Inferior parietal cortex (tissue), 1 donor: Measurements from ENCODE around the gene BICD1.

Source experiments
- DNase-seq: peaks from one replicate; pipeline ENCODE4 v3.0.0-alpha.2; 2016; ENCODE audit errors: extremely low spot score

The BICD1 gene

DNA sequence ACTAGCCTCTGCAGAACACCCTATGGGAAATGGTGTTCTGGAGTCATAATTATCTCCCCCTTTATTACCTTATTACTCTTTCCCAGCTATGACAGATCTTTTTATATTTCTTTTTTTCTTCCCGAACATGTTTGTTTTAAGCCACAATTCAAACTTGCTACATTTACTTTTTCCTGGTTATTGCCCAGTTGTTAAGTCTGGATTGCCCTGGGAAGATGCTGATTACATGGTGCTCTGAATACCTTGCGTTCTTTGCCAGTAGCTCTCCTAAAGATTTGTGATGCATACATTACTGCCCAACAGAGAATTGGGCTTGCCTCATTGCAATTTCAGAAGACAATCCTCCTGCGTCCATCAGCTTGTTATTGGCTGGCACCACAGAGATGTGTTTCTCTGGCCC, 174.5 kb downstream of the BICD1 start:
- no peak for DNase-seq

DNA sequence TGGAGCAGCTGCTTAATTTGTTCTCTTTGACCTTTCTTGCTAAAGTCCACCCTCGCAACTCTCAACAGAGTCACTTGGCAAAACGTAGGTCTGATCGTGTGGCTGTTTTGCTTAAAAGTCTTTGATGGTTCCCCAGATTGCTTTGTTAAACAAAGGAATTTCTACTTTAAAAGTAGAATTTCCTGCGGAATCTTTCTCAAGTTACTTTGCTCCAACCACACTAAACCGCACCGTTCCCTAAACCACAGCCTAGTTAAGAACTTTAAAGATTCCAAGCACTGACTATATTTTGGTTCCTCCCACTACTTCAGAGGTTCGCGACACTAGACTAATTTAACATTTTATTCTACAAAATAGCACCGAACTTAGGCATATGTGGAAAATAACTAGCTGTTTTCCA, 177.9 kb downstream of the BICD1 start:
- DNase-seq = no peak

DNA sequence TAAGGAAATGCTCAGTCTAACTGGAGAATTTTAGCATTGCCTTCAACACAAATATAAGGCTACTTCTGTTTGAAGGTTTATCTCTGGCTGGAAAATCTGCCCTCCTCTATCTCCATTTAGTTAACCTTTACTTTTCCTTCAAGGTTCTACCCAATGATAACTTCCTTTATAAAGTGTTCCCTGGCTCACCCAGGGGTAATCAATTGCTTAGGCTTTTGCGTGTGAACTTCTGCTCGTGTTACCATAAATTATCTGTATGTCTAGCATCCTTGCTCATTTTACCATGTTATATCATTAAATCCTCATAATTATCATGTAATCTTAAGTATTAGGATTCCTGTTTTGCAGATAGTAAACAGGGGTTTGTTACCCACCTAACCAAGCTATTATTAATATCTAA, 178.4 kb downstream of the BICD1 start:
- no peak for DNase-seq

DNA sequence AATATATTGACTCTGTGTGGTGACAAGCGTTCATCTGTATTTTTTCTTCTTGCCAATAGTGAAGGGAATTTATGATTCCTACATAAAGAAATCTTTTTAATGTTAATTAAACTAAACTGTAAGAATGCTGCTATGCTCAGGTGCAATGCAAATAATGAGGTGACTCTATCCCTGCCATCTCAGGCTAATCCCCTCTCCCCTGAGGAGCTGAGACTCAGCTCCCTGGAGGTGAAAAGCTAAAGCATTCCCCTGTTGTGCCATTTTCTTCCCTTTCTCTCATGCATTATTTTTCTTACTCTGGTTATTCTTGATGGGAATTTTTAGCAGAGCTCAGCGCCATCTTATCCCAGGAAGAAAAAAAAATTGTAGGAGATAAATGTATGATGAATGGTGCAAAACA, 178.8 kb downstream of the BICD1 start:
- DNase-seq = no peak

DNA sequence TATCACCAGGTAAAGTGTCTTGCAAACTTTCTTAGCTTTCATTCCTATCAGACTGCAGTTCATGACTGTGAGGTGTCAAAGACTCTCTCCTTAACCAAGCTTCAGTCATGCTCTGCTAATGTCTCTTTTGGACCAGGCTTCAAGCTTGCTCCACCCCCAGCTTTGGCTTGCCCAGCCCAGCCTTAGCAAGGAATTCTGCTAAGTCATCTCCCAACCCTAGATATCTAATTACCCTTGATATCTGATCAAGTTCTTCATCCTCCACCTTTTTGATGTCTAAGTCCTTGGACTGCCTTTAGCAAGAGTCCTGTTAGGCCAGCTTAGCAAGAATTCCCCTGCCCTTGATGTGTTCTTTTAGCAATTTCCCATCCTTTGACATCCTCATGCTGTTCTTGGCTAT, 183.8 kb downstream of the BICD1 start:
- no peak for DNase-seq

DNA sequence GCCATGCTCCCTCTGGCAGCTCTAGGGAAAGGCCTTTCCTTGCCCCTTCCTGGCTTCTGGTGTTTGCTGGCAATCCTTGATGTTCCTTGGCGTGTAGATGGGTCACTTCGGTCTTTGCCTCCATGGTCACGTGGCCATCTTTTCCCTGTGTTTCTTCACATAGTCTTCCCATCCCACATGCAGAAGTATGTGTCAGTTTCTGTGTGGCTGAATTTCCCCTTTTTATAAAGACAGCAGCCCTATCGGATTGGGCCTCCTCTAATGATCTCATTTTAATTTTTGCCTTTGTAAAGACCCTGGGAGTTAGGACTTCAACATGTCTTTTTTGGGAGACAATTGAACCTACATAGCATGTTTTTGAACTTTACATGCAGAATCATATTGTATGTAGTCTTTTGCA, 185.5 kb downstream of the BICD1 start:
- DNase-seq = no peak

DNA sequence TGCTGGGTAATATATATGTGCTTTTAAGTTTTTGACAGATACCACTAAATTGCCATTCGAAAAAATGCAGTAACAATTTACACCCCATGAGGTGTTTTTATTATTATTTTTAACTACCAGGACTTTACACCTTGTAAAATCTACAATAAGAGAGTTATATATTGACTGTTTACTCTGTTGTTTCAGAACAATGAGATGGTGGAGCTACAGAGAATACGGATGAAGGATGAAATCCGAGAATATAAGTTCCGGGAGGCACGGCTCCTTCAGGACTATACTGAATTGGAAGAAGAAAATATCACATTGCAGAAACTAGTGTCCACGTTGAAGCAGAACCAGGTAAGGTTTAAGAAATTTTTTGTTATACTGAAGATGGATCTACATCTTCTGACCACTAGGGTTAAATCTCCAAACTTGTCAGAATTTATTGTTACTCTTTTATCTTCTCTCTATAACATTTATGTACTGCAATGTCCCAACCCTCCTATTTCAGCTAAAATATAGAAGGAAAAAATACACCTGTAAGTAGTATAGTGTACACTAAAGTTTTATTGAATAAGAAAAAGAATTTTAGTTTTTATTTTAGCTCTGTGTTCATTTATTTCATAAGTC, 187.3 kb downstream of the BICD1 start:
- DNase-seq = no peak

DNA sequence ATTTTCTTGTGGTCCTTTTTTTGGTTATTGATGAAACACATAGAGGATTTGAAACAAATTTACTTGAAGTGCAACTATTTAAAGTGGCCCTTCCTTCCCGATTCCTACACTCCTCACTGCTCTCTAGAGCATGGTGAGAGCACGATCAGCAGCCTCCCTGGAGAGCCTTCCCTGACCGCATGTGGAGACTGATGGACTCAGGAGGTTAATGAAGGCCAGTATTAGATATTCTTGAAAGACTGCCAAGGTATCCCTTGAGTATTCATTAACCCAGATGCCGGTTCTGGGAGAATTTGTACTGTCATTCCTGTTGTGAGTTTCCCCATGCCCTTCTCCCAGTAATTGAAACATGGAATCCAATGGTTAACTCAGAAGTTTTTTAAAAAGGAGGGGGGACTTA, 189.9 kb downstream of the BICD1 start:
- no peak for DNase-seq

DNA sequence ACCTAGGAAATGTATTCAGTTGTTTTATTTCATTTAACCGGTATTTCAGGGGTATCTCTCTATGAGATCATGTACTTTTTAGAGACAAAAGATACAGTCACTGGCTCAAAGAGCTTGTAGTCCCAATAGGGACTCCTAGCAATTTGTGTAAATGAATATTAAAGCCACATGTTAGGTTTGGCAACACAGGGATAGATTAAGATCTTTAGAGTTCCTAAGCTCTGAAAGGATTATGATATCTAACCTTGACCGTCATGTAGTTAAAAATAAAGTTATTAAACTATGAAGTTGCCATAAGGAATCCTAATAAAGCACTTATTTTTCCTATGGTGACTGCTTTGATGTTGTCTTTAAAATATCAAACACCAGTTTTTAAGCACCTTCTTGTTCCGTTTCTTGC, 192.3 kb downstream of the BICD1 start:
- no peak for DNase-seq

DNA sequence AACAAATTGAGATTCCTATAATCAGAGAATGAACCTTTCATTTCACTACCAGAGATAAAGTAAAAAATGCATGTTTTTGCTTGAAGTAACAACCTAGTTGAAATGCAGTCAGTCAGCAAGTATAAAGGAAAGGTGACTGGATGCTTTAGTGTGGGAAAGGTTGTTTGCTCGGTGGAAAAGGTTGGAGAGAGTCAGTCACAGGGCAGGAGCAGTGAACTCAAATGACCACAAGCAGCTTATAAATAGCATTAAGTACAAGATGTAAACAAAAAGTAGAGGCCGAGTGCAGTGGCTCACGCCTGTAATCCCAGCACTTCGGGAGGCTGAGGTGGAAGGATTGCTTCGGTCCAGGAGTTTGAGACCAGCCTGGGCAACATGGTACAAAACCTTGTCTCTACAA, 194.6 kb downstream of the BICD1 start:
- no peak for DNase-seq

DNA sequence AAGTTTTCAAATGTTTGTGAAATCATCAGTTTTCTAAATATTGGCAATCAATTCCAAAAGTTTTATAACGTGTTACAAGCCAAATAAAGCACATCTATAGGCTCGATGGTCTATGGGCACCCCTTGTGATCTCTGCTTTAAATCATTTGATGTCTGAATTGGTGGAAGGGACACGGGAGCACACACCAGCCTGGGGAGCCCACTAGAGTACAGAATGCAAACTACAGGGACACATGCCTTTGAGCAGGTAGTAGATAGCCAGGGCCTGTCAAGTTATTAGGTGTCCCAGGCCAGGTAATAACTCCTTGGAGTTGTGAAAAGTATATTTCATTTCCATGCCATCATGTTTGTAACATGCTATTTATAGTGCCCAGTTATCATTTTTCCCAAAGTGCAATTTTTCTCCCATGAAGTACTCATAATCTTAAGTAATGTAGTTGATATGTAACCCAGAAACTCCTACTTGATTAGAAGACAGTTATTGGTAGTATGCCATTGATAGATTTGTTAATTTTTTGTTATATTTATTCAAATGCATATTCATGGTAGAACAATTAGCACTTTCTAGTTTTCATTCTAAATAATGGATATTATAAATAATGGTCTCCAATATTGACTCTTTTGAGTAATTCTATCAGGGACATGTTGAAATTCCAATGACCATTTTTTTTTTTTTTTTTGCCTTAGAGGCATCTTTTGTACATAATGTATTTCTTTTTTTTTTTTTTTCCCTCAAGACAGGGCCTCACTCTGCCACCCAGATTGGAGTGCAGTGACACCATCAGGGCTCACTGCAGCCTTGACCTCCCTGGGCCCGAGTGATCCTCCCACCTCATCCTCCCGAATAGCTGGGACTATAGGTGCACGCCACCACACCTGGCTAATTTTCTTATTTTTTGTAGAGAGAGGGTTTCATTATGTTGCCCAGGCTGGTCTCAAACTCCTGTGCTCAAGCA, 195.8 kb downstream of the BICD1 start:
- no peak for DNase-seq

DNA sequence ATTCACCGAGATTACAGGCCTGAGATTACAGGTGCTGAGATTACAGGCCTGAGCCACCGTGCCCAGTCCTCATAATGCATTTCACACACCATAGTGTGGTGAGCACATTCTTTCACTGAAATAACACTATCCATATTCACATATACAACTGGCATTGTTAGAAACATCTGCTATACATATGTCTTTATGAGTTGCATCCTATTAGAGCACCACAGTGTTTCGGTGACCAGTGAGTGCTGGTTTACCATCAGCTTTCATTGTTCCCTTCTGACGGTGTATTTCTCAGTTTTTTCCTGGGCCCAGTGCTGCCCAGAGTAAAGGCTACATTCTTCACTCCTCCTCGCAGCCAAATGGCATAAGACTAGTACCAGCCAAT, 196.5 kb downstream of the BICD1 start:
- no peak for DNase-seq

DNA sequence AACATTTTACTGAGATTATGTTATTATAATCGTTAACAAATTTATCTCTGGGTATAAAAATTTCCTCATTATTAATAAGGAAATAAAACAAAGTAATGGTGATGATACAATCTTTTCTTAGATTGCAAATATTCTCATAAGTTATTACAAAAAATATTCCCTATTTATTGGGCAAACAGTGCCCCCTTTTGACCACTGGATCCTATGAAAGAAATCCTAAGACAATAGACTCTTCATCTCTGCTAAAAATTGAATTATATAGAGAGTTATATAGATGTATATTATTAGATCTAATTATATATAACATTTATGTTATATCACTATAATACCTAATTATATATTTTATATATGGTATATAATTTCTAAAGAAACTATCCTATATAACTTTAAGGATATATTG, 198.5 kb downstream of the BICD1 start:
- DNase-seq = no peak

DNA sequence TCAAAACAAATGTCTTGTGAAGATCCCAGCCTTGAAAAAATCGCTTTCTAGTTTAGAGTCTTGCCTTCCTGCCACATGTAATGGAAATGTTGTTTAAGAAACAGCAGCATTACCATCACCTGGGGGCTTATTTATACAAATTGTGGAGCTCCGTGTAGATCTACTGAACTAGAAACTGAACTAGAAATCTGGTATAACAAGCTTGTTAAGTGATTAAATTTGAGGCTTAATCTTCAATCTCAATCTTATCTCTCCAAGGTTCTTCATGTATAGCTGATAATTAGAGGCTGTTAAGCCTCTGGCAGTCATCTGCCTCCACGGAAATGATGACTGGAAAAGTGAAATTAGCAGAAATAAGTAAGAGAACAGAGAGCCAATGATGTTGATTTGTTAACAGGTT, 200.7 kb downstream of the BICD1 start:
- no peak for DNase-seq

DNA sequence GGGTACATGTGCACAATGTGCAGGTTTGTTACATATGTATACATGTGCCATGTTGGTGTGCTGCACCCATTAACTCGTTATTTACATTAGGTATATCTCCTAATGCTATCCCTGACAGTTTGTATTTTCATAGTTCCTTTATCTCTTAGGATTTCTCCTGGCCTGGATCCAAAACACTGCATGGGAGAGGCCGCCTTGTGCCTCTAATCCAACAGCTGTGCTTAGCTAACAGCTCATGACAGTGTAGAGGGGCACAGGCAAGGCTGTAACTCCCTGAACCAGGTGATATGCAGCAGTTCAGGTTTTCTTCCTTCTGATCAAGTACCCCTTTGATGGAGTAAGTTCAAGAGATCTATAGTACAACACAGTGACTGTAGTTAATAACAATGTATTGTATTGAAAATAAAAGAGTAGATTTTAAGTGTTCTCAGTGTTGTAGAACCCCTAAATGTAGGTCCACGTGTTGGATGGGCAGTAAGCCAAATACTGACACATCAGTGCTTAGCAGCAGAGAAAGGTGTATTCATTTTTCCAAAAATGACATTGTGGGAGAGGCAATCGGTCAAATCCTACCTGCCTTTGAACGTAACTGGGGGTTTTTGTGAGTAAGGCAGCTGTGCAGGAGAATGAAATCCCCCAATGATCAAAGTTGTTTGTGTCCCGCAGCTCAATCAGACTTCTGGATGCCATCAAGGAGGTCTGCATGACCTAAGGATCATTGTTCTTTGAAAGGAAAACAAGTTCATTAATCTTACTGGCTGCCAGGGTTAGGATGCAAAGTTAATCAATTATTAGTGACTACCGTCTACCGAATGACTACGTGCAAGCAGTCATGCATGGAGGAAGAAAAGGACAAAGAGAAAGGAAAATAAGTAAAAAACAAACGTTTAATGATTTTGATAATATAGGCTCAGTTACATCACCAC, 203.4 kb downstream of the BICD1 start:
- DNase-seq = no peak

DNA sequence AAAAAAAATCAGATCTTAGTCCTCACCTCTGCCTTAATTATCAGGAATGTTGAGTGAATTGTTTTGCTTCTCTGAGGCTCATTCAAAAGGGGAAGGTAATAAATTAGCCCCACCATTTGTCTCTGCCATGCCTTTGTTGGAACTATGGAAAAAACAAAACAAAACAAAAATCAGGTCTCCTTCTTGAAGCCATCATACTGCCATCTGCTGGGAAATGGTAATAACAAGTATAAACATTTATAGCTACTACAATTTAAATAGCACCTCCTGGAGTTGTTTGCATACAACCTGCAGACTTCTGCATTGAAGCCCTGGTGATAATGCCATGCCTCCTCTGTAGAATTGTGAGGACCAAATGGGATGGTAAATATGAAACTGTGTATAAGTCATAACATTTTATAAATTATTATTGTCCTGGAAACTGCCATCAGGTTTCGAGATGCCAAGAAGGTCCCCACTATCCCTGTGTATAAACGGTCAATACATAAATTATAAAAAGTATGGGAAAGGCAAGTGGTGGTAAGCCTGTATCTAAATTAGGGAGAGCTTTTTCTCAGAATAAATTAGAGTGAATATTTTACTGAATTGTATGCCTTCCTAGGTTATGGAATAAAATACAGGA, 205.5 kb downstream of the BICD1 start:
- DNase-seq = peak; percentile 58

DNA sequence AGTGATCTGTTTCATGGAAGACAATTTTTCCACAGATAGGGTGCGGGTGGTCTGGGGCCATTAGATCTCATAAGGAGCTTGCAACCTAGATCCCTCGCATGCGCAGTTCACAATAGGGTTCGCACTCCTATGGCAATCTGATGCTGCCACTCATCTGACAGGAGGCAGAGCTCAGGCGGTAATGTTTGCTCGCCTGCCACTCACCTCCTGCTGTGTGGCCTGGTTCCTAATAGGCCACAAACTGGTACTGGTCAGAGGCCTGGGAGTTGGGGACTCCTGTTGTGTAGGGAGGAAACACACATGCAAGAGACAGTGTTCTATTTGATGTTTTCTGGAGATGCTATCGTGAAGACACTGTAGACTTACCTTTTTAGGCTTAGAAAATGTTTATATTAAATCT, 215.7 kb downstream of the BICD1 start:
- no peak for DNase-seq

DNA sequence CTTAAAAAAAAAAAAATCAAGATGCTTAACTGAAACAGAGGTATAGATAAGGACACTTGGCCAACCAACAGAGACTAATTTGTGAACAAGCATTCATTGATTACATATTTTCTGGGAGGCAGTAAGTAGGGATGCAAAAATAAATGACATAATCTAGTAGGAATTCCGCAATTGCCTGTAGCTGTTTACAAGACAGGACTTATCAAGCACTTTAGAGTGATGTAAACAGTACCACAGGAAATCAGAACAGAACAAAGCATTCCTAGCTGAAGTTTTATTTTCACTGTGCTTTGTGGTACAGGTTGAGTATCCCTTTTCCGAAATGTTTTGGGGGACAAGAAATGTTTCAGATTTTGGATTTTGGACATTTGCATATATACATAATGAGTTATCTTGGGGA, 224.5 kb downstream of the BICD1 start:
- DNase-seq = no peak

DNA sequence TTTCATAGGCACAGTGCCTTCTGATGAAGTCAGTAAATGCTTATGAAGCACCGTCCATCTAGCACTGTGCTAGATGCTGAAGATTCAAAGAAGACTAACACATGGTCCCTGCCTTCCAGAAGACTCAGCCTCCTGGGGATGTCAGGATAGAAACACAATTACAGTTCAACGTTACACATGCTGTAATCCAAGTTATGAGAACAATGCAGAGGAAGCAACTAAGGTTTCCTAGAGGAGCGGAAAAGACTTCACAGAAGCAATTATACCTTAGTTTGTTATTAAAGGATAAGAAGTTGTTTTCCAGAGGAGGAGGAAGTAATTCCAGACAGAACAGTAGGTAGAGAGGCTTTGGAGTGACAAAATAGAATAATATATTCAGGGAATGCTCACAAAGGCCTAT, 225.8 kb downstream of the BICD1 start:
- no peak for DNase-seq

DNA sequence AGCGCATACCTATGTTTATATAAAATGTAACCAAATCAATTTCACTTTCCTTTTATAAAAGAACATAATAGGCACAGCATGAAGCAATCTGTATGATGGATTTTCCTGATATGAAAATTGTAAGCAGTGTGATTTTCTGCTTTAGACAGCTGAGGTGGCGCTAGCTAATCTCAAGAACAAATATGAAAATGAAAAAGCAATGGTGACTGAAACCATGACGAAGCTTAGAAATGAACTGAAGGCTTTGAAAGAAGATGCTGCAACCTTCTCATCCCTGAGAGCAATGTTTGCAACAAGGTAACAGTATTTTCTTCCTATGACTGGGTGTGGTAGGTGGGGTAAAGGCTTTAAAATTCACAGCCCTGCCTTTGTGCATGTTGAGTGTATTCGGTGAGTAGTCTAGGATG, 227.7 kb downstream of the BICD1 start:
- DNase-seq = no peak

DNA sequence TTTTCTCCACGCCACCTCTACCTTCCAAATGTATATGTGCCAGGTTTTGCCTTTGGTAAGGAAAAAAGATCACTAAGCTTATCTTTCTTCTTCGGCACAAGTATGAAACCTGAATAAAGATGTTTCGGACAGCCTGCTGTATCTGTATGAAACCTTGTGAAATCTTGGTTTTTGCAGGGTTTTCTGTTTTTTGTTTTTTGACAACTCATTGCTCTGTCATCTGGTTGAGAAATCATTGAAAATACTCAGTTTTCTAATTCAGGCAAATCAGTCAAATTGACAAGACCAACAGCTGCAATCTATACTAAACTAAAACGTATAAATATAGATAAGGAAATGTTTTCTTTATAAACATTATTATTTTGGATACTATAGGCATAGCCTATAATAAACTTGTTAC, 229.6 kb downstream of the BICD1 start:
- no peak for DNase-seq

DNA sequence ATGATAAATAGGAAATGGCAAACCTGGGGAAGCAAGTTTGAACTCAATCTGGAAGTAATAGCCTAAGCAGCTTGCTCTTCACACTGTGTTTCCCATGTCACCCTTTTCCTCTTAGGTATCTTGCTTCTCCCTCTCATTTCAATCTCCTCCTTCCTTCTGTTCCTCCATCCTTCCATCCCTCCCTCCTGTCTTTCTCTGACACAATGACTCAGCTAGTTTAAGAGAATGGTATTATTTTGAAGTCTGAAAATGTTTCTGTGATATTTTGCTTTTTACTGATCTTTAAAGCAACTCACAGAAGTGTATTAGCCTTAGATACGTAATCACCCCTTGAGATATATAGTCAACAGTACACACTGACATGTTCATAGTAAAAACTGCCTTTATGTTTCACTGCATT, 236.8 kb downstream of the BICD1 start:
- DNase-seq = no peak
